Measurements from ENCODE around the gene TMEM150C. TPM values are rescaled to one million over a fixed set of nuclear protein-coding genes. Genes with fewer than 3 reads are reported as not detected.

Gene TMEM150C
- total and polyA plus RNA-seq, 2 of the 4 experiments (the other 2 are of a cell fraction): 0.10 to 0.36 TPM

GRCh38 chr4:82578935-82579334 is 17.1 kb upstream of the TMEM150C start:
- Histone ChIP-seq H2AK9ac (replicated peaks; ENCODE audit: low read depth, low read length, poor library complexity) (no peak overlapping the region), H3K4me1 (ENCODE audit: control insufficient read depth, insufficient read depth, low read length) (no peaks in the 10 kb centered on the region), H3K4me3 (ENCODE audit: insufficient read depth, low read depth, low read length) (no peak overlapping the region), H3K9me1 (ENCODE audit: insufficient read depth, low read length) (no peaks in the 10 kb centered on the region), H4K8ac (ENCODE audit: low read depth in 2 of 2, low read length in 2 of 2) (no peak overlapping the region), H4K5ac (ENCODE audit: low read depth, low read length) (no peak overlapping the region), H2BK15ac (ENCODE audit: low read depth, low read length) (no peak overlapping the region), H3K18ac (ENCODE audit: low read depth, low read length) (no peak overlapping the region), H2AK5ac (ENCODE audit: low read depth, low read length) (no peak overlapping the region), H4K20me1 (ENCODE audit: insufficient read depth, low read length) (no peaks in the 10 kb centered on the region), H2AFZ (replicated peaks; ENCODE audit: low read length, poor library complexity) (no peak overlapping the region), H3K4ac (ENCODE audit: low read depth, low read length) (no peak overlapping the region), H3K36me3 (ENCODE audit: control insufficient read depth, insufficient read depth, low read length) (no peaks in the 10 kb centered on the region), H3K23ac (ENCODE audit: low read depth, low read length) (no peak overlapping the region), H3K79me1 (ENCODE audit: low read depth in 1 of 2, low read length in 2 of 2) (no peaks in the 10 kb centered on the region), H3K27me3 (ENCODE audit: control insufficient read depth, insufficient read depth, low read length) (peaks cover 6% of the 10 kb centered on the region), H3K14ac (replicated peaks; ENCODE audit: low read depth, low read length) (no peak overlapping the region), H2BK5ac (ENCODE audit: low read depth, low read length, poor library complexity, severe bottlenecking) (no peak overlapping the region), H3K9ac (ENCODE audit: low read depth, low read length) (no peak overlapping the region), H3K56ac (ENCODE audit: extremely low read depth, insufficient read depth, low read length) (no peak overlapping the region), H2BK120ac (ENCODE audit: low read depth, low read length) (no peak overlapping the region), H2BK20ac (ENCODE audit: low read depth, low read length) (no peak overlapping the region), H4K91ac (ENCODE audit: insufficient read depth, low read depth, low read length) (no peak overlapping the region), H3K9me3 (ENCODE audit: control insufficient read depth, insufficient read depth, low read length) (no peaks in the 10 kb centered on the region), H3K27ac (ENCODE audit: insufficient read depth, low read length) (no peak overlapping the region), H3K4me2 (ENCODE audit: low read depth, low read length) (no peak overlapping the region)
- ATAC-seq (ENCODE audit: low read depth) (no peak), DNase-seq (no peak)
- intact Hi-C loops (cut with micrococcal nuclease) (no loop called here), in situ Hi-C loops (cut with MboI; ENCODE audit: low sequenced_read_pairs) (no loop called here), dilution Hi-C loops (cut with HindIII; ENCODE audit: low sequenced_read_pairs, unreplicated experiment) (no loop called here)
- TF ChIP-seq RAD21 (IDR thresholded peaks at IDR 0.05; ENCODE audit: low read length) (no peak), CTCF (conservative IDR thresholded peaks at IDR 0.05; ENCODE audit: low read depth, low read length) (no peak), BHLHE40 (IDR thresholded peaks at IDR 0.05; ENCODE audit: low read depth, low read length) (no peak), RCOR1 (IDR thresholded peaks at IDR 0.05; ENCODE audit: insufficient replicate concordance, low read length) (no peak), SMC3 (IDR thresholded peaks at IDR 0.05; ENCODE audit: low read depth, low read length) (no peak), USF2 (IDR thresholded peaks at IDR 0.05; ENCODE audit: low read depth, low read length) (no peak), RFX5 (IDR thresholded peaks at IDR 0.05; ENCODE audit: low read depth, low read length) (no peak), ELK1 (IDR thresholded peaks at IDR 0.05; ENCODE audit: borderline replicate concordance, low read depth, low read length) (no peak), CEBPB (IDR thresholded peaks at IDR 0.05; ENCODE audit: low read depth, low read length) (no peak), MAZ (IDR thresholded peaks at IDR 0.05; ENCODE audit: borderline replicate concordance, low read depth, low read length) (no peak)
- ChIA-PET POLR2A (ENCODE audit: unreplicated experiment) (no interaction called here), CTCF (interaction anchor here (0.6 kb wide), 2 partner anchors 16 to 17 kb away, joined by 3 read pairs; no protein-coding TSS in a partner anchor)
- no CpG with 5 or more reads among the region's 2 CpGs for WGBS, 2 experiments (ENCODE audit: extremely low coverage in 2 of 2, insufficient read length in 1 of 2)
- BruUV-seq (replicated peaks): no TSS peak
